ENCODE data around the gene EFNA5. TPM values are rescaled to one million over a fixed set of nuclear protein-coding genes. Genes with fewer than 3 reads are reported as not detected.

EFNA5 gene
- total and polyA plus RNA-seq, 2 of the 8 experiments (the other 6 are each of a cell fraction or from before 2014, with no cell fraction given), result 9.6 to 21.8 TPM

DNA sequence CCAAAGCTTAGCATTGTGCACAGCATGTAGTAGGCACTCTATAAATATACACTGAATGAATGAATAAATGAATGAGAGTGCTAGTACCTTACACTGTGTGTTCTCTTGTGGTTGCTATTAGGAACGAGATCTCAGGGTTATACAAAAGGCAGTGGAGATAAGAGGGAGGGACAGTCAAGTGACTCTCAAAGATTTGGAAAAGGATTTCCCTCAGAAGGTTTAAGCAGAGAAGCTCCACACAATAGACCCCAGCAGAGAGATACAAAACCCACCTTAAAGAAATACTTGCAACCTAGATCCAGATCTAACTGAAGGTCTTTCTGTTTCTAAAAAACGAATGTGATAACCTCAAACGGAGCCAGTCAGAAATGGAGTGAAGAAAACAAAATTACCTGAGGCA, 11.8 kb upstream of the EFNA5 start (continued):
- TF ChIP-seq E2F6 (IDR thresholded peaks at IDR 0.05), result no peak
- no peak for TF ChIP-seq POLR2AphosphoS5 (IDR thresholded peaks at IDR 0.05; ENCODE audit: low read depth, low read length)
- TF ChIP-seq NRF1 (IDR thresholded peaks at IDR 0.05; ENCODE audit: low read depth, low read length), result no peak
- no peak for TF ChIP-seq POLR2A (IDR thresholded peaks at IDR 0.05; ENCODE audit: control extremely low read depth in 1 of 2, low read depth in 2 of 2, low read length in 2 of 2)
- TF ChIP-seq, protein P1, sequence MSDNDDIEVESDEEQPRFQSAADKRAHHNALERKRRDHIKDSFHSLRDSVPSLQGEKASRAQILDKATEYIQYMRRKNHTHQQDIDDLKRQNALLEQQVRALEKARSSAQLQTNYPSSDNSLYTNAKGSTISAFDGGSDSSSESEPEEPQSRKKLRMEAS (IDR thresholded peaks at IDR 0.05), result no peak
- TF ChIP-seq YY1 (IDR thresholded peaks at IDR 0.05; ENCODE audit: low read depth, low read length), result no peak
- no peak for TF ChIP-seq BACH1 (IDR thresholded peaks at IDR 0.05; ENCODE audit: low read length)

Data from H1 (cell line).